ENCODE results near the gene SYCE3.

DNA sequence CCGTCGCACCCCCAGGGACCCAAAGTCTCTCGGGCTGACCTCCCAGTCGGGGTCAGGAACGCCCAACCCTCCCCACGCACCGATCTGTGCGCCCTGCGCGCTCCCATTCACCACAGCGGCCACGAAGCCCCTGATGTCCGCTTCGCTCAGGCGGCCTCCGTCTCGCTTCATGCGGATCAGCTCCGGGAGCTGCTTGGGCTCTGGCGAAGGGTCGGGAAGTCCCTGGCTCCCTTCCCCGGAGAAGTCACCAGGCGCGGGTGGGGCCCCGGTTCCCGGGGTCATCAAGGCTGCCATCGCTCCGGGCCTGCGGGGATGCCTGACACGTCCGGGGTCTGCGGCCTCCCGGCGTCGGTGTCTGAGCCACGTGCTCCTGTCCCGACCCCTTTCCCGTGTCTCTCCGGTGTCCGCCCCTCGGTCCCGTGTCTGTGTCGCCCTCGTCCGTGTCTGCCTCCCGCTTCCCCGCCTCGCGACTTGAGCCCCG, 33.3 kb downstream of the SYCE3 start:
- TF ChIP-seq, protein P1, sequence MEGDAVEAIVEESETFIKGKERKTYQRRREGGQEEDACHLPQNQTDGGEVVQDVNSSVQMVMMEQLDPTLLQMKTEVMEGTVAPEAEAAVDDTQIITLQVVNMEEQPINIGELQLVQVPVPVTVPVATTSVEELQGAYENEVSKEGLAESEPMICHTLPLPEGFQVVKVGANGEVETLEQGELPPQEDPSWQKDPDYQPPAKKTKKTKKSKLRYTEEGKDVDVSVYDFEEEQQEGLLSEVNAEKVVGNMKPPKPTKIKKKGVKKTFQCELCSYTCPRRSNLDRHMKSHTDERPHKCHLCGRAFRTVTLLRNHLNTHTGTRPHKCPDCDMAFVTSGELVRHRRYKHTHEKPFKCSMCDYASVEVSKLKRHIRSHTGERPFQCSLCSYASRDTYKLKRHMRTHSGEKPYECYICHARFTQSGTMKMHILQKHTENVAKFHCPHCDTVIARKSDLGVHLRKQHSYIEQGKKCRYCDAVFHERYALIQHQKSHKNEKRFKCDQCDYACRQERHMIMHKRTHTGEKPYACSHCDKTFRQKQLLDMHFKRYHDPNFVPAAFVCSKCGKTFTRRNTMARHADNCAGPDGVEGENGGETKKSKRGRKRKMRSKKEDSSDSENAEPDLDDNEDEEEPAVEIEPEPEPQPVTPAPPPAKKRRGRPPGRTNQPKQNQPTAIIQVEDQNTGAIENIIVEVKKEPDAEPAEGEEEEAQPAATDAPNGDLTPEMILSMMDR (IDR thresholded peaks at IDR 0.05; ENCODE audit: low read length) = no peak
- no peak for TF ChIP-seq EZH2phosphoT487 (IDR thresholded peaks at IDR 0.05; ENCODE audit: low read length)

All from MM.1S (cell line).